Placental epithelial cell (primary cell): Measurements from ENCODE around the gene ELMOD2. TPM values are rescaled to one million over a fixed set of nuclear protein-coding genes. Genes with fewer than 3 reads are reported as not detected.

Experiments used
- small RNA-seq: library from RNA; depleted of rRNA; stranded (forward); fragments of <200 nt; gene quantifications from one replicate; pipeline ENCODE3, GENCODE V24; 2012
- total RNA-seq: library from RNA; depleted of rRNA; stranded (reverse); fragments of >200 nt; gene quantifications from 2 replicates; pipeline ENCODE4 v1.2.3, GENCODE V29; 2012

Gene ELMOD2, protein sequence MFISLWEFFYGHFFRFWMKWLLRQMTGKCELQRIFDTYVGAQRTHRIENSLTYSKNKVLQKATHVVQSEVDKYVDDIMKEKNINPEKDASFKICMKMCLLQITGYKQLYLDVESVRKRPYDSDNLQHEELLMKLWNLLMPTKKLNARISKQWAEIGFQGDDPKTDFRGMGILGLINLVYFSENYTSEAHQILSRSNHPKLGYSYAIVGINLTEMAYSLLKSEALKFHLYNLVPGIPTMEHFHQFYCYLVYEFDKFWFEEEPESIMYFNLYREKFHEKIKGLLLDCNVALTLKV
- total RNA-seq, result 29.8 and 50.9 TPM in 2 replicates

DNA sequence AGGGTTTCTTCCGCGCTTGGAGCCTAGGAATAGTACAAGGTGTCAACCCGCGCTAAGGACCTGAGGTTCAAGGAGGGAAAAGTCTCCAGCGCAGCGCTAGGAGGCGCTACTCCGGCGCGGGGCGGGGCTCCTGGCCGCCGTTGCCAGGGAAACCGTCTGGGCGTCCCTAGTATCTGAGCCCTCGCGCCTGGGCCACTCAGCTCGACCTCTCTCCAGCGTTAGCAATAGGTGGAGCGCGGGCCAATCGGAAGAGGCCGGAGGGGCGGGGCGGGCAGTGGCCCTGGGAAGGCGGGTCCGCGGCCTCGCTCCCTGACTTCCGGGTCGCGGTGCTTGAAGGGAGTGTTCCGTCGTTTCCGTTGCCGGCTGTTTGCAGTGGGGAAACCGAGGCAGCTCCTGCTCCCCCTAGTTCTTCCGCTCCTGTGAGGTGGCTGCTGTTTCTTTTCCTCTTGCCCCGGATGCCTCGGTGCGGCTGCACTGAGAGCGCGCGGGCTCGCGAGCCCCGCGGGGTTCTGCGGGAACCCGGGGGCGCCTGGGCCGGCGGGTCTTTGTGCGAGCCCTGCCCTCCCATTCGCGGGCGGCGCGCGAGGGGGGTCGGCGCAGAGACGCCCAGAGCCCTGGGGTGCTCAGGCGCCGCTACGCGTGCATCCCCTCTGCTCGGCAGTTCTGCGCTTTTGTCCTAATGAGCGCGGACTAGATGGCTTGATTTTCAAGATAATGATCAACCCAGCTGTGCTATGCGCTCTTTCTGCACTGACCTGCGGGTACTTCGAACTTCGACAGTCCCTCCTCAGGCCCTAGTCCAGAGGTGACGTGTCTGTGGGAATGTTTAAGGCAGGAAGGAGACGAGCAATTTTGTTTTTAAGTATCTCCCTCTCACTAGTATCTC is at the start of gene ELMOD2:
TSS of gene ELMOD2 (plus strand) at position 312 of the 886 bp plus-strand sequence. CDS start 1,261 bp downstream, outside the sequence.

DNA sequence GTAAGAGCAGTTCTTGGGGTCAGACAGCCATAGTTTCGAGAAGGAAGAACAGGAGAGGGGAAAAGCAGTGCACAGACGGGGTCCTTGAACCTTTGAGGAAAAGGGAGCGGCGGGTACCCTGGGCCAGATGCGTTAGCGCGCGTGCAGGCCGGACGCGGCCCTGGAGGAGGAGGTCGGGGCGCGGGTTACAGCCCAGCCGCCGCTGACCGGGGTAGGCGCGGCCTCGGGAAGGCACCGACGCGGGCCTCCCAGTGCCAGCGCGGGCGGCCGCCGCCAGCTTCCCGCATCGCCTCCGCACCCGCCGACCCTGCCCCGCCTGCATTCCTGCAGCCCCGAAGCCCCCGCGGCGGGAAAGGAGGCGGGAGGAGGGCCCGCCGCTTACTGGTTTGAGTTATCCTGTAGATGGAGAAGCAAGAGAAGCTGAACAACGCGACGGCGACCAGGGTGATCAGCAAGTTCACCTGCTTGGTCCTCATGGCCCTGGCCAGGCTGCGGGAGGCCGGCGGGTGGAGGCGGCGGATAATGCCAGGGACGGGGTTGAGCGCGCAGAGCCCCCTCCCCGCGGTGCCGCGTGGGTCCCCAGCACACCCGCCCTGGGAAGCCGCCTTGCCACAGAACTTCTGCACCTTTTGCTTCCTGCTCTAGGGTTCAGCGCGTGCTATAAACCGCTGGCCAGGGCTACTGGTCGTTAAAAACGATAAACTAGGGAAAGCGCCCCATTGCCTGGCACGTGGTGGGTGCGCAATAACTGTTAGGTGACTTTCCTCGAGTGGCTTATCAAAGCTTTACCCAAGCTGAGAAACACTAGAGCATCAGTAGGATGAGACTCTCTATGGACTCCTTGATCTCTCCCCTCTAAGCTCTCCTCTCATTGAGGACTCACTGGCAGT is 26.0 kb upstream of the ELMOD2 start, which contains the start of gene MGAT4D:
TSS of gene MGAT4D (minus strand) at position 547 of the 890 bp plus-strand sequence. CDS start at position 476, 71 bp downstream.

DNA sequence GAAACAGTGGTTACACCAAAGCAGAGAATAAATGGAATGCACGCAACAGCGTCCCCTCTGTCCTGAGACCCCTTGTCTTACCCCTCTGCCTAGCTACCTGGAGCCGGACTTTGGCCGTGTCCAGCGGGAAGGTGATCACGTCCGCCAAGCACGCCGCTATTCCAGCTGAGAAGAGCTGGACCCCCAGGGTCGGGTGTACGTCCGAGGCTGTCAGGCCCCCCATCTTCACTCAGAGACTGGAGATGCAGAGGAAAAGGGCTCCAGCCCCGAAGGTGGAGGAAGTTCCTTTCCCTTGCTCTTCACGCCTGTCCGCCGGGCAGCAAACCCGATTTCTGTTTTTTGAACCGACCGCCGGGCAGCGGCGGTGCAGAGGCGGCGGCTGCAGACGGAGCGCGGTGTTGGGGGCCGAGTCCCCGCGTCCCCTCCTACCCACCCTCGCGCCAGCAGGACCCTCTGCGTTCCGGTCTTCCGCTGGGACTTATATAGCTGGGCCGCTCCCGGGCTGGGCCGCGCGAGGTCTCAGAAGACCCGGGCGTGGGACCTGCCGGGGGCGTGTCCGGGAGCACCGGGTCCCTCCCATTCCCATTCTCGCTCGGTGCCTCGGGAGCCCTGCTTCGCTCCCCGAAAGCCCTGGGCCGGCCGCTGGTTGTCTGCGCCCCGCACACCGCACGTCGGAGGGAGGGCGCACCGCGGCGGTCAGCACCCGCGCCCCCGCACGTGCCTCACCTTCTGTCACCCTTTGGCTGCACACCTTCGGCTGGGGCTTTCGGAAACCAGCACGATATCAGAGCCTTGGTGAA is 44.7 kb downstream of the ELMOD2 start, which contains the start of gene UCP1:
TSS of gene UCP1 (minus strand) at position 455 of the 800 bp plus-strand sequence. CDS start at position 223, 232 bp downstream.

Small RNA genes within 50 kb of the gene (small RNA-seq; reads per million reads assigned to genes)
- not detected for gene AC108019.1
- not detected for gene RN7SL152P

Other genes starting within 250 kb of the ELMOD2 start
- 49.1 and 69.0 TPM in 2 replicates for gene SCOC, start 150.5 kb upstream of the ELMOD2 start, total RNA-seq
- not detected in 2 replicates for gene CLGN, start 96.5 kb upstream of the ELMOD2 start, total RNA-seq
- gene MGAT4D, start 25.9 kb upstream of the ELMOD2 start, total RNA-seq, result not detected in 2 replicates
- gene UCP1, start 44.8 kb downstream of the ELMOD2 start, total RNA-seq, result 0.11 TPM in 1 of 2 replicates, not detected in the other
- 41.2 and 41.3 TPM in 2 replicates for gene TBC1D9, start 232.2 kb downstream of the ELMOD2 start, total RNA-seq